Esophagus muscularis mucosa (tissue), 3 donors: Measurements from ENCODE around the gene KCNQ5.

Experiments used
- CTCF ChIP-seq, 3 experiments: fragments of 200-600 bp in 2 of 3; fragments of 450-650 bp in 1 of 3; sonication (generic) in 2 of 3; IDR thresholded peaks; one replicate each; pipeline ENCODE4 v1.5.1; 2017 to 2019; ENCODE audit warnings: antibody characterized with exemption in 3 of 3, mild to moderate bottlenecking in 2 of 3, moderate library complexity in 1 of 3
- POLR2AphosphoS5 ChIP-seq, 2 donors: sonication (generic); formaldehyde crosslinking; IDR thresholded peaks; one replicate each; pipeline ENCODE4 v1.6.1; 2017; ENCODE audit warnings: antibody characterized with exemption in 2 of 2

GRCh38 chr6:72822023-72822422 is 200.2 kb downstream of the KCNQ5 start:
- no peak for TF ChIP-seq CTCF (IDR thresholded peaks at IDR 0.05)
- no peak for TF ChIP-seq POLR2AphosphoS5 (IDR thresholded peaks at IDR 0.05)
